ENCODE results near the gene KRTAP12-1. TPM values are rescaled to one million over a fixed set of nuclear protein-coding genes. Genes with fewer than 3 reads are reported as not detected.
"Not testable (repeated sequence)": the region's sequence is repeated elsewhere in the genome, so short reads cannot be mapped to it uniquely, and the experiment has no call there.

Gene KRTAP12-1
- total RNA-seq, 1 donor from 2014 or later: not detected

GRCh38 chr21:44670642-44671432, 11.1 kb downstream of the KRTAP12-1 start:
- no peak for DNase-seq (ENCODE audit: low spot score)

GRCh38 chr21:44667612-44668011, 14.4 kb downstream of the KRTAP12-1 start:
- no peak for DNase-seq (ENCODE audit: low spot score)

- no peak for DNase-seq (ENCODE audit: low spot score)
Observed at GRCh38 chr21:44666401-44667320, 15.3 kb downstream of the KRTAP12-1 start, which contains the start of gene KRTAP12-2. TSS of gene KRTAP12-2 (minus strand) at chr21:44666927. CDS start at chr21:44666886, 41 bp downstream.

GRCh38 chr21:44664691-44665090, 17.3 kb downstream of the KRTAP12-1 start:
- DNase-seq (ENCODE audit: low spot score): no peak

GRCh38 chr21:44661567-44661966, 20.4 kb downstream of the KRTAP12-1 start:
- not testable (repeated sequence) for DNase-seq (ENCODE audit: low spot score)

GRCh38 chr21:44658913-44659595, 22.9 kb downstream of the KRTAP12-1 start:
- DNase-seq (ENCODE audit: low spot score): no peak

GRCh38 chr21:44658541-44658910, 23.4 kb downstream of the KRTAP12-1 start:
- DNase-seq (ENCODE audit: low spot score): no peak

- DNase-seq (ENCODE audit: low spot score): no peak
Observed at GRCh38 chr21:44657635-44658540, 24.1 kb downstream of the KRTAP12-1 start, which contains the start of gene KRTAP12-3. TSS of gene KRTAP12-3 (plus strand) at chr21:44657932. CDS start at chr21:44657980, 48 bp downstream.

- no peak for DNase-seq (ENCODE audit: low spot score)
Observed at GRCh38 chr21:44656868-44657267, 25.1 kb downstream of the KRTAP12-1 start.

GRCh38 chr21:44654576-44655175, 27.3 kb downstream of the KRTAP12-1 start, which contains the start of gene KRTAP12-4:
TSS of gene KRTAP12-4 (minus strand) at chr21:44654659. CDS start at chr21:44654614, 45 bp downstream.
- no peak for DNase-seq (ENCODE audit: low spot score)

- DNase-seq (ENCODE audit: low spot score): no peak
Observed at GRCh38 chr21:44653656-44654575, 28.0 kb downstream of the KRTAP12-1 start.

- DNase-seq (ENCODE audit: low spot score): no peak
Observed at GRCh38 chr21:44653123-44653522, 28.8 kb downstream of the KRTAP12-1 start.

- DNase-seq (ENCODE audit: low spot score): no peak
Observed at GRCh38 chr21:44650973-44651675, 30.8 kb downstream of the KRTAP12-1 start.

- no peak for DNase-seq (ENCODE audit: low spot score)
Observed at GRCh38 chr21:44650265-44650972, 31.5 kb downstream of the KRTAP12-1 start.

GRCh38 chr21:44649521-44650100, 32.4 kb downstream of the KRTAP12-1 start:
- no peak for DNase-seq (ENCODE audit: low spot score)

GRCh38 chr21:44648557-44649311, 33.2 kb downstream of the KRTAP12-1 start:
- DNase-seq (ENCODE audit: low spot score): no peak

GRCh38 chr21:44647222-44647552, 34.8 kb downstream of the KRTAP12-1 start:
- DNase-seq (ENCODE audit: low spot score): no peak

Measured in umbilical cord (tissue), 2 donors.